Femur (tissue), 1 donor: ENCODE results near the gene DHX38.

Experiments
- DNase-seq: peaks from one replicate; pipeline ENCODE4 v3.0.0-alpha.2; 2017

DHX38 gene

GRCh38 chr16:72084445-72084844 lies 9.2 kb upstream of the DHX38 start:
- no peak for DNase-seq

- DNase-seq: no peak
Measured at GRCh38 chr16:72085002-72085401, 8.6 kb upstream of the DHX38 start.

- DNase-seq: no peak
Measured at GRCh38 chr16:72091217-72091616, 2.4 kb upstream of the DHX38 start.

- no peak for DNase-seq
Measured at GRCh38 chr16:72092832-72093447, 707 bp upstream of the DHX38 start.

- DNase-seq: no peak
Measured at GRCh38 chr16:72094266-72094610, 591 bp downstream of the DHX38 start.

GRCh38 chr16:72098936-72099335 lies 5.3 kb downstream of the DHX38 start:
- DNase-seq: no peak

- peak; percentile 46 for DNase-seq
Measured at GRCh38 chr16:72099377-72099818, 5.8 kb downstream of the DHX38 start.

- DNase-seq: no peak
Measured at GRCh38 chr16:72101195-72101594, 7.5 kb downstream of the DHX38 start.

- DNase-seq: no peak
Measured at GRCh38 chr16:72104905-72105304, 11.3 kb downstream of the DHX38 start.

- DNase-seq: no peak
Measured at GRCh38 chr16:72105978-72106377, 12.3 kb downstream of the DHX38 start.

- no peak for DNase-seq
Measured at GRCh38 chr16:72107371-72107770, 13.7 kb downstream of the DHX38 start.

GRCh38 chr16:72108353-72109102 lies 14.9 kb downstream of the DHX38 start:
- no peak for DNase-seq

GRCh38 chr16:72109300-72109699 lies 15.7 kb downstream of the DHX38 start:
- no peak for DNase-seq

GRCh38 chr16:72109966-72110530 lies 16.4 kb downstream of the DHX38 start:
- no peak for DNase-seq

- no peak for DNase-seq
Measured at GRCh38 chr16:72110662-72111615, 17.3 kb downstream of the DHX38 start.

GRCh38 chr16:72111657-72112451 lies 18.2 kb downstream of the DHX38 start:
- DNase-seq: no peak

GRCh38 chr16:72112452-72112792 lies 18.8 kb downstream of the DHX38 start:
- no peak for DNase-seq

GRCh38 chr16:72112906-72113615 lies 19.4 kb downstream of the DHX38 start:
- no peak for DNase-seq

GRCh38 chr16:72113616-72113945 lies 19.9 kb downstream of the DHX38 start:
- no peak for DNase-seq

GRCh38 chr16:72120026-72120425 lies 26.4 kb downstream of the DHX38 start:
- DNase-seq: no peak

- no peak for DNase-seq
Measured at GRCh38 chr16:72122308-72122707, 28.7 kb downstream of the DHX38 start.

- DNase-seq: no peak
Measured at GRCh38 chr16:72122916-72123315, 29.3 kb downstream of the DHX38 start.
